Lower leg skin (tissue), 3 donors: Measurements from ENCODE around the gene ZXDA.

Source experiments
- POLR2A ChIP-seq, 2 donors: fragments of 450-650 bp; IDR thresholded peaks; one replicate each; pipeline ENCODE4 v1.6.1; 2016 to 2017; ENCODE audit warnings: antibody characterized with exemption in 2 of 2, mild to moderate bottlenecking in 1 of 2, moderate library complexity in 1 of 2
- TF ChIP-seq, protein P1 (sequence below), 3 donors: fragments of 450-650 bp; IDR thresholded peaks; one replicate each; pipeline ENCODE4 v1.5.1; 2016; ENCODE audit warnings: antibody characterized with exemption in 3 of 3, mild to moderate bottlenecking in 3 of 3, moderate library complexity in 2 of 3

DNA sequence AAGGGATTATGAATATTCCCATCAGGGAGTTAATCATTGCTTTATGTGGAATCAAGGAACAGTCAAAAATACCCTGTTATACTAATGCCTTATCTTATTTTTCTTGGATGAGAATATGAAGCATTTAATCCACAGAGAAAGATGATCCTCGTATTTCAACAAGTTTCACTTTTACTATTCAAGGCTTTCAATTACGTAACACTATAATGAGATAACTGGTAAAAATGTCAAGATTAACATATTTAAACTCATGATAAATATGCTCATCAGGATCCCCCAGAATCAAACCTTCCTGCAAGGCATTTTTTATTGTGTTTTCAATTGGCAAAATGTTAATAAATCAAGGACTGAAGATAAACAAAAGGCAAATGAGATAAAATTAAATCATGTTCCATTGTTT, 5.1 kb downstream of the ZXDA start:
- TF ChIP-seq, protein P1, sequence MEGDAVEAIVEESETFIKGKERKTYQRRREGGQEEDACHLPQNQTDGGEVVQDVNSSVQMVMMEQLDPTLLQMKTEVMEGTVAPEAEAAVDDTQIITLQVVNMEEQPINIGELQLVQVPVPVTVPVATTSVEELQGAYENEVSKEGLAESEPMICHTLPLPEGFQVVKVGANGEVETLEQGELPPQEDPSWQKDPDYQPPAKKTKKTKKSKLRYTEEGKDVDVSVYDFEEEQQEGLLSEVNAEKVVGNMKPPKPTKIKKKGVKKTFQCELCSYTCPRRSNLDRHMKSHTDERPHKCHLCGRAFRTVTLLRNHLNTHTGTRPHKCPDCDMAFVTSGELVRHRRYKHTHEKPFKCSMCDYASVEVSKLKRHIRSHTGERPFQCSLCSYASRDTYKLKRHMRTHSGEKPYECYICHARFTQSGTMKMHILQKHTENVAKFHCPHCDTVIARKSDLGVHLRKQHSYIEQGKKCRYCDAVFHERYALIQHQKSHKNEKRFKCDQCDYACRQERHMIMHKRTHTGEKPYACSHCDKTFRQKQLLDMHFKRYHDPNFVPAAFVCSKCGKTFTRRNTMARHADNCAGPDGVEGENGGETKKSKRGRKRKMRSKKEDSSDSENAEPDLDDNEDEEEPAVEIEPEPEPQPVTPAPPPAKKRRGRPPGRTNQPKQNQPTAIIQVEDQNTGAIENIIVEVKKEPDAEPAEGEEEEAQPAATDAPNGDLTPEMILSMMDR (IDR thresholded peaks at IDR 0.05): no peak
- TF ChIP-seq POLR2A (IDR thresholded peaks at IDR 0.05): no peak
